ENCODE results near the gene NREP. TPM values are rescaled to one million over a fixed set of nuclear protein-coding genes. Genes with fewer than 3 reads are reported as not detected.

Gene NREP
- total RNA-seq, 1 experiment from 2014 or later: not detected

DNA sequence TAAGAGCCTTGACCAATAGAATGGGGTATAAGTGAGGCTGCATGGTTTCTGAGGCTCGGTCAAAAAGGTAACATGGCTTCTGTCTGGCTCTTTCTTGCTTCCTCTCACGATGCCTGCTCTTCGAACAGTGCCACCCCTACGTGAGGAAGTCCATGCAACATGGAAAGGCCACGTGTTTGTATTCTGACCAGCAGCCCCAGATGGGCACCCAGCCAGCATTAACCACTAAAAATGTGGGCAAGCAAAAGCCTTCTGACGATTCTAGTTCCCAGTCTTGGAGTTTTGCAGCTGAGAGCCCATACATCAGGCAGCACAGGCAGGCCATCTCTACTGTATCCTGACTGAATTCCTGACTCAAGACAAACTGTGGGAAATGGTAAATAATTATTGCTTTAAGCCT lies 24.2 kb upstream of the NREP start:
- Histone ChIP-seq H2AFZ (no peak overlapping the region), H4K20me1 (ENCODE audit: insufficient read depth) (no peaks in the 10 kb centered on the region), H3K4me3 (no peak overlapping the region), H3F3A (ENCODE audit: insufficient read depth, low read depth) (no peaks in the 10 kb centered on the region), H3K79me2 (ENCODE audit: low read depth) (no peaks in the 10 kb centered on the region), H3K4me2 (no peak overlapping the region), H3K36me3 (ENCODE audit: low read depth) (no peaks in the 10 kb centered on the region), H3K27ac (no peak overlapping the region), H3K9me3 (ENCODE audit: insufficient read depth, low read depth) (no peaks in the 10 kb centered on the region), H3K27me3 (ENCODE audit: insufficient read depth, low read depth) (no peaks in the 10 kb centered on the region), H3K9me2 (ENCODE audit: insufficient read depth) (no peaks in the 10 kb centered on the region), H3K4me1 (replicated peaks; ENCODE audit: insufficient read depth) (no peaks in the 10 kb centered on the region)
- POLR2A ChIA-PET (ENCODE audit: unreplicated experiment): no interaction called here
- CTCF ChIA-PET: no interaction called here
- TF ChIP-seq CTCF (conservative IDR thresholded peaks at IDR 0.05) (no peak), EZH2 (IDR thresholded peaks at IDR 0.05; ENCODE audit: low read depth) (no peak)
- no TSS peak for BruUV-seq (replicated peaks)
- DNase-seq: no peak
- intact Hi-C loops (cut with micrococcal nuclease; ENCODE audit: unreplicated experiment): no loop called here

DNA sequence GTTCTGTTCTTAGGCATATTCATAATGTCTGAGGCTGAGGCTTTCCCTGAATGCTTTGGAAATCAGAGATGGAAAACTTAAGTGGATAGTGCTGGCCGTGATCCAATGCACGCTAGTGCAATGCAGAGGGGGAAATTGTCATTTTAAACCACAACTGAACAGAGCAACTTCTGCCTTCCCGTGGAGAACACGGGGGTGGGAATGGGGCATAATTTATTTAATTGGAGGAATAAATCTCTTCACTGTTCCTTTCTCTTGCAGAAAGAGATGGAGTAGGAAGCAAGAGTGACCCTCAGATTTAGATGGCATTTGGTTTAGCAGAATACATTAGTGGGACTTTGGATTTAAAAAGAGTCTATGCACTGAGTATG lies 22.9 kb upstream of the NREP start:
- no peak overlapping the region for H2AFZ ChIP-seq
- no peaks in the 10 kb centered on the region for H3K27me3 ChIP-seq (ENCODE audit: insufficient read depth, low read depth)
- no peak overlapping the region for H3K4me2 ChIP-seq
- POLR2A ChIA-PET (ENCODE audit: unreplicated experiment): no interaction called here
- no peak for DNase-seq
- H3F3A ChIP-seq (ENCODE audit: insufficient read depth, low read depth): no peaks in the 10 kb centered on the region
- TF ChIP-seq EZH2 (IDR thresholded peaks at IDR 0.05; ENCODE audit: low read depth) (no peak), CTCF (conservative IDR thresholded peaks at IDR 0.05) (no peak)
- H3K79me2 ChIP-seq (ENCODE audit: low read depth): no peaks in the 10 kb centered on the region
- no TSS peak for BruUV-seq (replicated peaks)
- H3K9me3 ChIP-seq (ENCODE audit: insufficient read depth, low read depth): no peaks in the 10 kb centered on the region
- H4K20me1 ChIP-seq (ENCODE audit: insufficient read depth): no peaks in the 10 kb centered on the region
- H3K36me3 ChIP-seq (ENCODE audit: low read depth): no peaks in the 10 kb centered on the region
- H3K4me1 ChIP-seq (replicated peaks; ENCODE audit: insufficient read depth): no peaks in the 10 kb centered on the region
- no peak overlapping the region for H3K27ac ChIP-seq
- intact Hi-C loops (cut with micrococcal nuclease; ENCODE audit: unreplicated experiment): no loop called here
- CTCF ChIA-PET: no interaction called here
- no peak overlapping the region for H3K4me3 ChIP-seq
- H3K9me2 ChIP-seq (ENCODE audit: insufficient read depth): no peaks in the 10 kb centered on the region

- ChIA-PET CTCF (no interaction called here), POLR2A (ENCODE audit: unreplicated experiment) (no interaction called here)
- intact Hi-C loops (cut with micrococcal nuclease; ENCODE audit: unreplicated experiment): no loop called here
- Histone ChIP-seq H3K36me3 (ENCODE audit: low read depth) (no peaks in the 10 kb centered on the region), H3K4me2 (no peak overlapping the region), H3K79me2 (ENCODE audit: low read depth) (no peaks in the 10 kb centered on the region), H3K9me2 (ENCODE audit: insufficient read depth) (no peaks in the 10 kb centered on the region), H3K9me3 (ENCODE audit: insufficient read depth, low read depth) (no peaks in the 10 kb centered on the region), H3K27me3 (ENCODE audit: insufficient read depth, low read depth) (no peaks in the 10 kb centered on the region), H3K4me3 (no peak overlapping the region), H4K20me1 (ENCODE audit: insufficient read depth) (no peaks in the 10 kb centered on the region), H3K27ac (no peak overlapping the region), H2AFZ (no peak overlapping the region), H3K4me1 (replicated peaks; ENCODE audit: insufficient read depth) (no peaks in the 10 kb centered on the region; the same call in 1 of the 2 replicates), H3F3A (ENCODE audit: insufficient read depth, low read depth) (no peaks in the 10 kb centered on the region)
- DNase-seq: no peak
- no peak for TF ChIP-seq CTCF (conservative IDR thresholded peaks at IDR 0.05)
- TF ChIP-seq EZH2 (IDR thresholded peaks at IDR 0.05; ENCODE audit: low read depth): no peak
- BruUV-seq (replicated peaks): no TSS peak
Observed at GRCh38 chr5:111779260-111779921, 22.4 kb upstream of the NREP start.
